IPS-NIHi7 (cell line): ENCODE data around the gene PRKG1.

Source experiments
- DNase-seq: peaks from one replicate; pipeline ENCODE4 v3.0.0; 2012; ENCODE audit warnings: mixed read lengths; ENCODE audit errors: extremely low spot score

Gene PRKG1

DNA sequence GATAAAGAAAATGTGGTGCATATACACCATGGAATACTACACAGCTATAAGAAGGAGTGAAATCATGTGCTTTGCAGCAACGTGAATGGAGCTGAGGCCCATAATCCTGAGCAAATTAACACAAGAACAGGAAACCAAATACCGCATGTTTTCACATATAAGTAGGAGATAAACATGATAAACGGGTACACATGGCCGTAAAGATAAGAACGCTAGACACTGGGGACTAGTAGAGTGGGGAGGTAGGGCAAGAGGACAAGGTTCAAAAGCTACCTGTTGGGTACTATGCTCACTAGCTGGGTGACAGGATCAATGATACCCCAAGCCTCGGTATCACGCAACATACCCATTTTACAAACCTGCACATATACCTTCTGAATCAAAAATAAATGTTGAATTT, 511.5 kb downstream of the PRKG1 start:
- DNase-seq: no peak

DNA sequence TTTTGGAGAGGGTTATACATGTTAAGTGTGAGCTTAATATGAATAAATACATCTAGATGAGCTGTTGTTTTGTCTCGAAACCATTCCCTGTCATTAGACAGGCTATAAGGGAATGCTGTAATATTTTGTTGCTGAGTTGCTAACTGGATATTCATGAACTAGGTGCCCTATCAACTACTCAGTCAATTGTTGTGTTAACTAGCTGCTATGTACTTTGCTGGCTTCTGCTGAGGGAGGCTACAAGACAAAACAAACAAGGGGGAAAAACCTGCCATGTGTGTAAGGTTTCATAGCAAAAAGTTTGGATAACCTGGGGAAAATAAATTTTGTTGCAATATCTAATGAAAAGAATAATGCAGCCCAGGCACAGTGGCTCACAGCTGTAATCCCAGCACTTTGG, 514.7 kb downstream of the PRKG1 start:
- no peak for DNase-seq

DNA sequence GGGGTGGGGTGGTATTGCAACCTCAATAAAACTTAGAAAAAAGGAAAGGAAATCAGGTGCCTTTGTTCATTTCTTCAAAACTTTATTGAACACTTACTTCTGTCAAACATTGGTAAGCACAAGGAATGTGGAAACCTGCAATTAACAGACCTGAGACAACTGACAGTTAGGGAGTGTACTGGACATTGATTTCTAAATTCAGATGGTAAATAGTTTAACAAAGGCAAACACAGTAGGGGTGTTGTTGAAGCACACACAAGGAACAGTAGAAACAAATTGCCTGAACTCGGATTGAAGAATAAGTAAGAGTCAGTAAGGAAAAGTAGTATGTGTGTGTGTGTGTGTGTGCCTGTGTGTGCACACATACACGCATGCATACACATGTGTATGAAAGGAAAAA, 516.5 kb downstream of the PRKG1 start:
- DNase-seq: no peak

DNA sequence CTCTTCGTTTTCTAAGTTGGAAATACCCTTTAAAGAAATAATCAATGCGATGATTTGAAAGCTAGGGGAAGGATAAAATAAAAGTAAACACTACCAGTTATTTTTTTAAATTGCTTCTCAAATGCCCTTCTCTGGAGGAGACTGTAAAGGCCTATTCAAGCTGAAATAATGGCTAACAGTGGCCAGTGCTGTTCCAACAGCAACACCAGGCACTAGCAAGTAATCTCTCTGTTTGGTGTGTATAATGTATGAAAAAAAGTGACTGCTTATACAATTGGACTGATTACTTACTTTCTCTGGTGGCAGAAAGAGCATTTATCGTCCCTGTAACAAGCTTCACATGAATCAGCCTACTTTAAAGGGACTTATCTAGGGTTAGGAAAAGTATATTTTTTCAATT, 522.4 kb downstream of the PRKG1 start:
- no peak for DNase-seq

DNA sequence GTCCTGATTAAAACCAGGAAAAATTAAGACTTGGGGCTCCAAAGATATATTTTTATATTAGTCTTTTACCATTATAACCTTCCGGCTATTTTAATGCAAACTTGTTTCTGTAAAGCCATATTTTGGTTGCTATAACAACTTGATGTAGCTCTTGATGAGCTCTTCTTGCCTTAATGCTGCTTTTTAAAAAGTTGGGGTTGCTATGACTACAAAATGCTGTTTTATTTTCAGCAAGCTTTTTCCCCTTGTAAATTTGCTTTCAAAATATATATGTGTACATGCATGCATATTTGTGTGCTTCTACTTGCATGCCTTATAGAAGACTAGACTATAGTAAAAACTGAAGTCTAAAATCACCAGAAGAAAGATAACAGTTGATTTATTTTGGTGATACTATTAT, 525.4 kb downstream of the PRKG1 start:
- no peak for DNase-seq

DNA sequence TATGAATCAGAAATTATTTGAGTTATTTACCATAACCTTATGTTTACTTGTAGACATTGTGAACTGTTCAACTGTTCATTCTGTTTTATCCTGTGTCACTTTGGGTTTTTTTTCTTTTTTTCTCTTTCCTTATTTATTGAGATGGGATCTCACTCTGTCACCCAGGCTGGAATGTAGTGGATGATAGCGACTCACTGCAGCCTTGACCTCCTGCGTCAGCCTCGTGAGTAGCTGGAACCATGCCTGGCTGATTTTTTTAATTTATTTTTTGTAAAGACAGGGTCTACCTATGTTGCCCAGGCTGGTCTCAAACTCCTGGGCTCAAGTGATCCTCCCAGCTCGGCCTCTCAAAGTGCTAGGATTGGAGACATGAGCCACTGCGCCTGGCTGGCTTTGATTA, 528.0 kb downstream of the PRKG1 start:
- DNase-seq: no peak

DNA sequence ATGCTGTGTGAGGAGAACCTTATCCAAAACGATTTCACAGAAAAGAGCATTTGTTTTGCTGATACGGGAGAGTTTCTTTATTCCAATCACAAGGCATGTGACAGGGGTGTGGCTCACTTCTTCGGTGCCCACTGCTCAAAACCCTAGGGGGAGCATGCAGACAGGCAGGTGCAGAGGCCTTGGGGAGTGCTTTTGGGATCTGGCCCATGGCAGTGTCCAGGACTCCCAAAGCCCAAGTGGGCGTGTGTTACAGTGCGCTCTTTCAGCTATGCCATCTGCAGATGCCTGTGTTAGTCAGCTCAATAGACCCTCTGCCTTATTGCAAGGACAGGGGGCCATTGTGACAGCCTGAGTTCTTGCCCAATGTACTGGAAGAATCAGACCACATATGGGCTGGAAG, 530.3 kb downstream of the PRKG1 start:
- no peak for DNase-seq

DNA sequence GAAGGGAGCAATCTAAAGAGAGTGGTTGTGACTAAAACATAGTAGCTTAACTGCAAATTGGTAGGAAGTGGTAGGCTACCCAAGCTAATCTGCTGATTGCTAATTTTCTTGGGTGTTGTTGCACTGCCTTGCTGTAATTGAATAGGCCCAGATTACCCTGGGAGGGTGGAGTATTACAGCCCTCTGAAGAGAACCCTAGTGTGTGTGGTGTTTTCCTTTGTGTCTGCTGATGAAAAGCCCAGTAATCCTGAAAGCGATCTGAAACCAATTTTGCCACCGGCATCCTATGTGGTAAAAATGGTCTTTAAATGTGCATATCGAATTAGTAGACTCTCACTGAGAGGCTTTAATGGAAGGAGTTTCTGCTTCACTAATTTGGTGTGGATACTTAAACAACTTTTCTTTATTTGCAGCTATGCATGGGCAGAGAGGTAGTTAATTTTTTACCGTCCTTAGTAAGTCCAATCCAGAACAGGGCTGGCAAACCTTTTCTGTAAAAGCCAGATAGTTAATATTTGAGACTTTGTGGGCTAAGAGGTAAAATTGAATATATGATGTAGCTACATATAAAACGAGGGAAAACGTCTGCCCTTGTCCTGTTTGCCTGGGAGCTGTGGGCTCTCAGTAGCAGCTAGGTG, 532.7 kb downstream of the PRKG1 start:
- DNase-seq: no peak

DNA sequence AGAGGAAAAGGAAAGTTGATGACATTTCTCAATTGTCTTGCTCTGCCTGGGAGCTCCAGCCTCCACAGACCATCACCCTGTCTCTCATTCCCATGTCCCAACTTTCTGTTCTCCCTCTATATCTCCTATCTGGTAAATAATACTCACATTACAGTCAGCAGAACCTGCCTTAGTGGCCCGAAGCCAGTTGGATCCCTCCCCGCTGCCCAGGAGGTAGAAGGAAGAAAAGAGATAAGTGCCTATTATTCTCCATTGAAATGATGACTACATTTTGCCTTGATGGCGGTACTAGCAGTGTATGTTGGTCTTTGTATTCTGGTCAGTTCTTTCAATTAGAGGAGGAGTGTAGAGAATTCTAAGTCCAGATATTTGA, 533.2 kb downstream of the PRKG1 start:
- DNase-seq: no peak

DNA sequence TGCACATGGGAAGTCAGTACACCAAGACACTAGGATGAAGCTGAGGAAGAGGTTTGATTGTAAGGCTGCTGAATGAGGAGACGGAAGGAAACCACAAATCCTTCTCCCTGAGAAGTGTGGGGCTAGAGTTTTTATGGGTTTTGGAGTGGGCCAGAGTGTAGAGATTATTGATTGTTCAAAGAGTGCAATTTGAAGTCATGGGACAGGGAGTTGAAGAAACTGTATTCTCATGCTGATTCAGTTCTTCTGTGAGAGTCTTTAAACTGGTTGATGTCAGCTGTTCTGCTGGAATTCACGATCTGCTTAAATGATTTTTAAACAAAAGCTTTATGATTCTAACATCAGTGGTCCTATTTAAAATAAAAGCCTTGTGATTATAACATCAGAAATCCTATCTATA, 533.9 kb downstream of the PRKG1 start:
- no peak for DNase-seq

DNA sequence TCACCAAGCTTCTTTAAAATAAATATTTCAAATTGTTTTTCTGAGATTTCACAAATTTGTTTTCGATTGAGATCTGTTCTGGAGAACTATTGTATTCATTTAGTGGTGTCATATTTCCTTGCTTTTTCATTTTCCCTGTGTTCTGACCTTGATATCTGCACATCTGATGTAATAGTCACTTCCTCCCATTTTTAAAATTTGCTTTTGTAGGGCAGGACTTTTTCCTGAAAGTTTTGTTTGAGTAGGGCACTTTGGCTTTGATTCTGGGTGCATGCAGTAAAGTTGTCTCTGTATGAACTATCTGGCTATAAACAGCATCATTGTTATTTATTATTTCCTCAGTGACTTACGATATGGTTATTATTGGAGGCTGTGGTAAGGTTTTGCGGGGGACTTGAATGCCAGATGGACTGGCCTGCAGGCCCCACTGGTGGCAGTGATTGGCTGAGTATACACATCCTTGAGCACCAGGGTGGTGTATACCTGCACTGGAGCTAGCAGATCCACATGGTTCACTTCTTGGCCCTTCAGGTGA, 541.5 kb downstream of the PRKG1 start:
- DNase-seq: no peak

DNA sequence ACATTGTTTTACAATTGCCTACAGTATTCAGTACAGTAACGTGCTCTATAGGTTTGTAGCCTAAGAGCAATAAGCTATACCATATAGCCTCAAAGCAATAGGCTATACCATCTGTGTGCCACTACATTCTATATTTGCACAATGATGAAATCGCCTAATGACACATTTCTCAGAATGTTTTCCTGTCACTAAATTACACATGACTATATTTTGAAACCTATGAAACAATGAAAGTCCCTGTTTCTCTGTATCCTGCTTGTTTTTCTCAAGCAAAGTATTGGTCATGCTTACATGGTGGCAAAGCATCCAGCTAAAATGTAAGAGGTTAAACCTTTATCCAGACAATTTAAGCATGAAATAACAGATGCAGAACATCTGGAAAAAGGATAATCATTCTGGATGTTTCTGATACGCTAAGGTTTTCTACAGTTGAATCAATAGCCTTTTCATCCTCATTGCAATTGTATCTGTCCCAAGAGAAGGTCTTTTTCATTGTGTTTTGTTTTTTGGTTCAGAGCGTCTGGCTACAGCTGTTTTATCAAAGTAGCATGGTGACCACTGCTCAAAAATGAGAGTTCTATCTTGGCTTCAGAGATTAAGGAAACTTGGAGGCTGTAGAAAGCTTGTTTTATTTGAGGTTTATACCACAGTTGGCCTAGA, 543.4 kb downstream of the PRKG1 start:
- no peak for DNase-seq

DNA sequence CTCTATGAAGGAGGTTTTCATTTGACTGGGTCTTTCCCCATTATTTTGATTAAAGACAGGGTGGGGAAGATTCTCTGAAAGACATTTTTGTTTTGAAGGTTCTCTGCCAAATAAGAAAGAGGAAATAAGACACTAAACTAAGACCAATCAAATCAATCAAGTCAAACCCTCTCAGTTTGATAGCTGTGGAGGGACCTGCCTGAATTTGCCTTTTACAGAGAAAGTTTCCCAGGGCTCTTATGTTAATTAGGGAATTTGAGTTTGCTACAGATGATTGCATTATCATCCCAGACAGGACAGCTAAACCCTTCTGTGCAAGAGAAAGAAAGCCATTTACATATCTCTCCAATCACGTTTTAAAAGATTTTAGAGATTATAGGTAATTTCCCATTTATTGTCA, 545.1 kb downstream of the PRKG1 start:
- DNase-seq: no peak

DNA sequence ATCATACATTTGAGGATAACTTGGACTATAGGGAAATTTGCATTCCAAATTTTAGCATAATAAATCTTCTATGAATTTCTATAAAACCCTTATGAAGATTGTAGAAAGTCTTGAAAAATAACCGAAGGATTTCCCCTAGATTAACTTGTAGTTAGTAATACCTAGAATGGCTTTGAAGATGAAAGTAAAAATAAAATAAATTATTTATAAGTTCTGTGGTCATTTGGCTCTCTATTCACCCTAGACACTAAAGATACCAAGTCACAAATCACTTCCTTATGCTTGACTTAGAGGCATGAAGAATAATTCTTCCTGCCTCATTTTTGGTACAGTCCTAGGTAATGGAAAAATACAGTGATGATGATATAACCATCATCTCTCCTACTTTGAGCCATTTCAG, 545.8 kb downstream of the PRKG1 start:
- no peak for DNase-seq

DNA sequence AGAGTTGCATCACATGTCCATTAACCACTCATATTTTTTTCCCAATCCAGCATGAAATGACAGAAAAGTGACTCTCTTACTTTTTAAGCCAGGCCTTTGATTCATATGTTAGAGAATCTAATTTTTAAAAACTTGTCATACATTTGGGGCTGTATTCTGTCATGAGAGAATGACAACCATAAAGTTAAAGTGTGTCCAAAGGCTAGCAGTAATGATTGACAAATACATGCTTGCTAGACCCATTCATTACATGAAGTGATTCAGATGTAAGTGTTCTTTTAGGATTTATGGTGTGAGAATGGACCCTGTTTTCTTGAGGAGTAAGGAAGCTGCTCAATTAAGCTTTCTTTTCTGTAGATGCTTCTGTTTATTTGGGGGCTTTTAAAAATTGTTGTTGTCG, 549.7 kb downstream of the PRKG1 start:
- no peak for DNase-seq

DNA sequence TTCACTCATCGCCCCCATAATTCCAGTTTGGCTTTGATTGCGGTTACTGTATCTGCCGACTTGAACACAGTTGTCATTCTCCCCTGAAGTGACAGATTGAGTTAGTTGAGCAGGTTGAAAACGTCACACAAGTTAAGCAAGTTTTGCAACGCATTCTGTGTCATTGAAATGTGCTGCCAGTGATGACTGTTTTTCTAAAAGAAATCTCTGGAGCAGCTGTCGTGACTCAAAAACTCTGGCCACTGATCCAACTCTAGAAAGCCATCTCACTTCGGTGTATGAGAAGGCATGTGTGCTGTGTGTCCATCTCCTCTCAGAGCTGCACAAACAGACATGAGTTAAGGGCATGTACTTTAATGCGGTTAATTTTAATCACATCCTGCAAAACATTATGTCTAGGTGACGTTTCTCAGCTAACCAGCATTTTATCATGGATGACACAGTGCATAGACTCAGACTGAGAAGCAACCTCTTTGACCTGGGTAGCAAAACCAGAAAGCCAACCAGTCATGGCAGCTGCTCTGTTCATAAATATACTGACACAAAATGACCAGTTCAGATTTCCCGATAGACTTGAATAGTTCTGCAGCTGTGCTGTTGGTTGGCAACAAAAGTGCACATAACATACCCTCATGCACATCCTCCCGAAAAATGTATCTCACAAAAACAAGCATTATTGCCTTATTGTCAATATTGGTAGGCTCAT, 555.8 kb downstream of the PRKG1 start:
- DNase-seq: no peak

DNA sequence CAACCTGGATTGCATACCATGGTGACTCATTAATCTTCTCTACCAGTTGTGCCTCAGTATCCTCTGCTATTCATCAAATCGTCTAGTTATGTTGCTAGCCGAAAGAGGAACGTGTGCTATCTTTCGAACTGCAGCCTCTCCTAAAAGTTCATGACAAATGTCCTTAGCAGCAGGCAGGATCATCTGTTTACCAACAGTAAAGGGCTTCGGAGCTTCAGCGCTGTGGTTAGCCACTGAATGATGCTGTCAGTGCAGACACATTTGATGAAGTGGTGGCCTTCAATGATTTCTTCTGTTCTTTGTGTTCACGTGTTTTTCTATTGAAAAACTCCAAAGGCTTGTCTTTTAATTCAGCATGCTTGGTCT, 556.3 kb downstream of the PRKG1 start:
- no peak for DNase-seq

DNA sequence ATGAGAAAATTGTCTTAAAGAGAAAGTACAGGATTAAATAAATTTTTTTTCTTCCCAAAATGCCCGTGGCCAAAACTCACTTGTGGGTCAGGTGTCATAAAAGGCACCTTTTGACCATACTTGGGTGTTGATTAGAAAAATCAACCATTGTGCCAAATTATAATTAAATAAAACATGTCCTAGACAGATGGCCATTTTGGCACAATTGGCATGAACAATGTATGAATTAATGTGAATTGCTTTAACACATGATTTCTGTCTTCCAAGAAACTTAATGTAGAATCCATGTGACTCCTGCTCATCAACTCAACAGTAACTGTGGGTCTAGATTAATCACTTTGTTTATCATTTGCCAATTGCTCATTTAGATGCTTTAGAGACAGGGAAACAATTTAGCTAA, 561.1 kb downstream of the PRKG1 start:
- DNase-seq: no peak

DNA sequence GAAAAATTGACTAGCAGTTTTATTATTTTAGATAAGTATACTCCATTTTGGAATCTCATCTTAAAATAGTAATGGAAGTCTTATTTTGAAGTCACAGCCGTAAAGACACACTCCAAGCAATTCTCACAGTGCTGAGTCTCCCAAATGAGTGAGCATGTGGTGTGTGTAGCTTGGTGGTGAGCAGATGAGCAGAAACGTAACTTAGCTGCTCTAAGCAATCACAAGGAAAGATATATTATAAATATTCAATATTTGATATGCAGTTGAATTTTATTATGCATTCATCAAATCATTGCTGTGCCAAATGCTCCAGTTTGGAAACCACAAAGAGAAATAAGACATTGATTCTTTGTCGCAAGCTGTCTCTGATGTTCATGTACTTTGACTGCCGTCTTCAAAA, 563.9 kb downstream of the PRKG1 start:
- DNase-seq: no peak

DNA sequence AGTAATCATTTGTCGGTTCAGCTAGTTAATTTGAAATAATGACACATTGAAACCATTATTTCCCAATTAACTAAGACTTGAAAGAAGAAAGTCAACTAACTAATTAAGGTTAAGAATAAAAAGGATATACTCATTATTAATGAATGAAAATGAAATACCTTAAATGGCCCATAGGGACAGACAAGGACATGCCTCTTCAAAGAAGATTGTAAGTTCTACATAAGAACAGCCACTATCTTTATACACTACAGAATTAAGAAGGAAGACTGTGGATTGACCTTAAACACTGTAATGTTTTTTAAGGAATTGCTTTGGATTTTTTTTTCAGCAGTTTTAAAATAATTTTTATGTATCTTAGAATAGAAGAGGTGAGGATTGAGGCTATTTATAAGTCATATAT, 564.5 kb downstream of the PRKG1 start:
- no peak for DNase-seq

DNA sequence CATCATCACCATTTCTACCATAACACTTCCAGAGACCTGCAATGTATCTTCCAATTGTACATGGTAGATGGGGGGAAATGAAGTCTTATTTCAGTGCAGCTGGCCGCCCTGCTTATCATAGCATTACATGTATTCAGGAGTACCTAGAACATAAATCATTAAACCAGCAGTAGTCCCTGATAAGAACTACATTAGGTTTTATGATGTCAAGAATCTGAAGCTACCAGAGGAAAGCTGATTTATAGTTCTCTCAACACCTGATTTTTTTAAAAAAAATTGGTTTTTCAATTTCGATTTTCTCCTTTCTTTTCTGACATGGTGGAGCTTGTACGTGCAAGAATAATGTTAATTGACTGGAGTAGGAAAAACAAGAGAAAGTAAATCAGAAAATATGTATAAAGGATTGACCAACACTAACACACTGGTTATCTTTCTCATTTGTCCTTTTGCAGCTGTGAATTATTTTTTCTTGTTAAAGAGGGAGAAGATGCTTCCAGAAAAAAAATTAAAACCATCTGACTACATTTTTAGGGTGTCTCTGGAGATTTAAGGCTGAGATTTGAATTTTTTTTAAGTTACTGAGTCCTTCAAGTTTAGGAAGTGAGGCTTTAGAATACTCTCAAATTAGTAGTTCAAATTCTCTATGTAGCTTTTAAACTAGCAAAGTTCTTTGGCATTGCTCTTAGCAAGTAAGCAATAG, 566.0 kb downstream of the PRKG1 start:
- DNase-seq: no peak

DNA sequence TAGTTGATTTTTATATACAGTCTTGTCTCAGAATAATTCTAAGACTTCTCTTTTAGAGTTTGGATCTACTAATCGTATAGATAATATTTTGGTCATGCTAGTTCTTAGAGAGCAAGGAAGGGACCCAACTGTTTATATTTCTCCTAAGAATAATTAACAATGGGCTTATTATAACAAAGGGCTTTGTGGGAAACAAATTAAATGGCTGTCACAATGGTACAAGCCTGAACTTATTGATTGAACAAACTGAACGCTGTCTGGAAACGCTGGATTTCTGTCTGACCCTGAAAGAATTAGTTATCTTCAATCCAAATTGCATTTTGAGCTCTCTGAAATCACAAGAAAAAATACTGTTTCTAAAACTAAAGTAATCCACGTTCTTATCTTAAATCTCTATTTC, 568.3 kb downstream of the PRKG1 start:
- DNase-seq: no peak

DNA sequence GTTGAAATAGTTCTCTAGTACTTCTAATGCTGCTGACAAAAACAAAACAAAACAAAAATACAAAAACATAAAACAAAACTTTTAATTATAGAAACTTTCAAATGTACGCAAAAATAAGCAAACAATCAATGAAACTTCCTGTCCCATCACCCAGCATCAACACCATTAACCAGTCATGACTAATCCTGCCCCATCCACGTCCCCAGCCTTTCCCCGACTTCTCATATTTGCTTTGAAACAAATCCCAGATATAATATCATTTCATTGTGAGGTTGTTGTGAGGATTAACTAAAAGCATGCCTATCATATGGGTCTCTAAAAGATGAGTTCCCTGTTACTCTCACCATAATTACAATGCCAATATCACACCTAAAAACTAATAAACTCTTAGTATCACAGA, 569.4 kb downstream of the PRKG1 start:
- DNase-seq: no peak
